Peyer's patch (tissue), 4 donors: ENCODE measurements around the gene ZNF385A. TPM values are rescaled to one million over a fixed set of nuclear protein-coding genes. Genes with fewer than 3 reads are reported as not detected.

Experiments used
- DNase-seq, 3 donors: peaks; one replicate each; pipeline ENCODE4 v3.0.0-alpha.2; 2017 to 2019
- H3K27ac ChIP-seq, 4 donors: fragments of 200-600 bp; sonication (generic); one replicate each; pipeline ENCODE4 v1.5.1; 2016 to 2019
- H3K27me3 ChIP-seq, 2 donors: fragments of 200-600 bp; sonication (generic); one replicate each; pipeline ENCODE4 v1.5.1; 2019
- H3K36me3 ChIP-seq, 3 donors: fragments of 200-600 bp; sonication (generic); one replicate each; pipeline ENCODE4 v1.5.1; 2016 to 2019
- H3K4me1 ChIP-seq, 4 donors: fragments of 200-600 bp; sonication (generic); one replicate each; pipeline ENCODE4 v1.5.1; 2016 to 2019
- H3K4me3 ChIP-seq, 4 donors: fragments of 200-600 bp; sonication (generic); 1 replicate in 3 of 4; 2 replicates in 1 of 4; pipeline ENCODE4 v1.5.1; 2016 to 2019; ENCODE audit warnings: mild to moderate bottlenecking in 1 of 4
- H3K9me3 ChIP-seq, 4 donors: fragments of 200-600 bp; sonication (generic); one replicate each; pipeline ENCODE4 v1.5.1; 2016 to 2019; ENCODE audit warnings: mild to moderate bottlenecking in 1 of 4
- CTCF ChIP-seq, 6 experiments: fragments of 450-650 bp in 4 of 6; fragments of 200-600 bp in 2 of 6; sonication (generic) in 1 of 6; IDR thresholded peaks; one replicate each; pipeline ENCODE4 v1.5.1; 2017 to 2019; ENCODE audit warnings: antibody characterized with exemption in 6 of 6, mild to moderate bottlenecking in 3 of 6, moderate library complexity in 1 of 6
- POLR2A ChIP-seq, 2 donors: fragments of 450-650 bp; IDR thresholded peaks; one replicate each; pipeline ENCODE4 v1.5.1; 2017; ENCODE audit warnings: antibody characterized with exemption in 2 of 2, mild to moderate bottlenecking in 2 of 2, moderate library complexity in 2 of 2
- total RNA-seq, 4 donors: library from RNA; depleted of rRNA; stranded (reverse); fragments of >200 nt; gene quantifications; one replicate each; pipeline ENCODE4 v1.1.0, GENCODE V29; 2016

ZNF385A gene
- total RNA-seq, 4 donors from 2014 or later, result 7.3 to 28.1 (median 9.7) TPM

DNA sequence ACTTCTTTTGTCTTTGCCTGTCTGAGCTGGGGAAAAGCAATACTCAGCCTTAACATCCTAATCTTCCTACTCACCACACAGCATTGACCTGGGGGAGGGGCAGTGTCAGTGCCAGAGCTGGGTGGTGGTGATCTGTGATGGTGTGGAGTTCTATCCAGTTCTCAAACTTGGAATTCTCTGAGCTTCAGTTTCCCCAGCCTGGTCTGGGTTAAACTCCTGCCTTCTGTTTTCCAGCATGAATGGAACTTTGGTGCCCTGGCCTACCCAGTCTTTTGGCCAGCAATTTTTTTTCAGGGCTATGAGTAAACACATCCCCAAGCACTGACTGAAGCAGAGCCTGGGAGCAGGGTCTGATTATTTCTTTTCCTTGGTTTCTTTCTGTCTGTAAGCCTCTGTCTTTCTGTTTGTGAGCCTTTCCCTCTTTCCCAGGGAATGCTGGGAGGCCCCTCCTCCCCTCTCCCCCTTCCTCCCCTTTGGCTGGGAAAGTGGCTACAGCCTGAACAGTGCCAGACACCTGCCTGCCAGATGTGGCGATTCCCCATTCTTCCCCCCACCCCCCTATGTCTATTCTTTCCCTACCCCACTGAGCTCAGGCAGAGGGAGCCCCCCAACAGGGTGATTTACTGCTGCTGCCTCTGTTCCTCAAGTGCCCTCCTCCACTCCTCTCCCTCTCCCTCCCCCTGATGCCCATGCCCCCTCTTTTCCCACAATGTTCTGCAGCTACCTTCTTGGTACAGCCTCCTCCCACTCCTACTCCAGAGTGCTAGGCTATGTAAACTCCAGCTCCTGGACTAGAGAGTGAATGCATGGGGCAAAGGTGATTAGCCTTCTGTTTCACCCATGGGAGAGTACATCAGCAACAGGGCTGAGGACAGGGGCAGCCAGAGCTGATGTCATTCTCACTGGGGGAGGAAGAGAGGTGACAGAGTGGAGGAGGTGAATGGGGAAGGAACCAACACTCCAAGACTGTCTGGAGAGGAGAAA lies 31.4 kb downstream of the ZNF385A start:
- H3K4me1 ChIP-seq, result peaks cover 0 to 8% (median 0%) of the 10 kb centered on the region in 4 donors

DNA sequence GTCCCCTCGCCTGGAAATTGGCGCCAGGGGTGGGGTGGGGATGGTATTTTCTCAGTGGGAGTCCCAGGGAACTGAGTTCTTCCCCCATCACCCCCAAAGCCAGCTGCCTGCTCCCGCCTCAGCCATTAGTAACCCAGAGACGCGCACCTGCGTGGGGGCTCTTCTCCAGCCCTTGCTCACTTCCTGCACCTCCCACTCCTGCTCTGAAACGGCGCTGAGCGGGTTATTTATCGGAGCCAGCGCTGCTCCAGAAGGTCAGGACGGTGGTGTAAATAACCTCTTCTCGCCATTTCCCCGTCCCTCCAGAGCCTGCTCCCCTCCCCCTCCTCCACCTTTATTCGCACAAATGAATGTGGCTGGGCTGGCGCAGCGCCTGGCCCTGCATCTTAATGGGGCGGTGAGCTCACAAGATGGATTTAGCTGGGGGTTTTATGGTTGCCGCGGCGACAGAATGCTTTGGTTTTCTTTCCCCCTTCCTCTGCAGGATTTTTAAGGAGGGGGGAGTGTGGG lies 32.5 kb downstream of the ZNF385A start:
- no peak overlapping the region for H3K4me3 ChIP-seq
- TF ChIP-seq POLR2A (IDR thresholded peaks at IDR 0.05) (no peak), CTCF (IDR thresholded peaks at IDR 0.05) (no peak)
- peaks cover 0 to 46% (median 0%) of the 10 kb centered on the region in 3 donors for H3K36me3 ChIP-seq
- H3K27ac ChIP-seq, result peak overlapping the region in 2 of 4 donors; percentile 38 to 57
- H3K9me3 ChIP-seq, result no peaks in the 10 kb centered on the region
- H3K4me1 ChIP-seq, result no peaks in the 10 kb centered on the region
- no peak for DNase-seq
- no peaks in the 10 kb centered on the region for H3K27me3 ChIP-seq

More for the DNA sequence above, 31.4 kb downstream of the ZNF385A start:
- H3K27ac ChIP-seq, result peak overlapping the region in 1 of 4 donors; percentile 57
- DNase-seq, result no peak
- H3K4me3 ChIP-seq, result no peak overlapping the region
- no peaks in the 10 kb centered on the region for H3K27me3 ChIP-seq
- peaks cover 0 to 35% (median 0%) of the 10 kb centered on the region in 3 donors for H3K36me3 ChIP-seq
- H3K9me3 ChIP-seq, result no peaks in the 10 kb centered on the region
- TF ChIP-seq POLR2A (IDR thresholded peaks at IDR 0.05) (no peak), CTCF (IDR thresholded peaks at IDR 0.05) (no peak)

GRCh38 chr12:54351341-54351740 lies 33.2 kb downstream of the ZNF385A start:
- no peaks in the 10 kb centered on the region for H3K27me3 ChIP-seq
- no peak for DNase-seq
- no peaks in the 10 kb centered on the region for H3K9me3 ChIP-seq
- no peak overlapping the region for H3K27ac ChIP-seq
- H3K4me1 ChIP-seq, result no peaks in the 10 kb centered on the region
- H3K4me3 ChIP-seq, result no peak overlapping the region
- H3K36me3 ChIP-seq, result peaks cover 0 to 53% (median 0%) of the 10 kb centered on the region in 3 donors
- TF ChIP-seq CTCF (IDR thresholded peaks at IDR 0.05) (no peak), POLR2A (IDR thresholded peaks at IDR 0.05) (no peak)

DNA sequence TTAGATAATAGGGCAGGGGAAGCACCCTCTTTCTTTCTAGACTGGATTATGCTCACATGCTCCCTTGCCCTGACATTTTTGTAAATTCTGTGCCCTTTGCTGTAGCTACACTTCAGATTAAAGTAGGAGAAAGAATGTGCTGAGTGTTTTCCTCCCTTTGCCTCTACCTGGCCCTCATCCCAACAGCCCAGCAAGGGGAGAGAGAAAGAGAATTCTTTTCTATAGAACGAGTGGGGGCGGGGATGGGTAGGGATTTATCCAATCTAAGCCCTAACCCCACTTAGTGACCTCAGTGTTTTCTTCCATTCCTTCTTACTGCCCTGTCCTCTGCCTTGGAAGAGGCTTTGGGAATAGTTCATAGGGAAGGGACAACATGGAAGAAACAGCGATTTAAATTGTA lies 33.8 kb downstream of the ZNF385A start:
- DNase-seq, result no peak
- no peak overlapping the region for H3K4me3 ChIP-seq
- no peaks in the 10 kb centered on the region for H3K4me1 ChIP-seq
- H3K27me3 ChIP-seq, result no peaks in the 10 kb centered on the region
- peaks cover 0 to 58% (median 0%) of the 10 kb centered on the region in 3 donors for H3K36me3 ChIP-seq
- H3K9me3 ChIP-seq, result no peaks in the 10 kb centered on the region
- H3K27ac ChIP-seq, result no peak overlapping the region
- TF ChIP-seq CTCF (IDR thresholded peaks at IDR 0.05) (no peak), POLR2A (IDR thresholded peaks at IDR 0.05) (no peak)

DNA sequence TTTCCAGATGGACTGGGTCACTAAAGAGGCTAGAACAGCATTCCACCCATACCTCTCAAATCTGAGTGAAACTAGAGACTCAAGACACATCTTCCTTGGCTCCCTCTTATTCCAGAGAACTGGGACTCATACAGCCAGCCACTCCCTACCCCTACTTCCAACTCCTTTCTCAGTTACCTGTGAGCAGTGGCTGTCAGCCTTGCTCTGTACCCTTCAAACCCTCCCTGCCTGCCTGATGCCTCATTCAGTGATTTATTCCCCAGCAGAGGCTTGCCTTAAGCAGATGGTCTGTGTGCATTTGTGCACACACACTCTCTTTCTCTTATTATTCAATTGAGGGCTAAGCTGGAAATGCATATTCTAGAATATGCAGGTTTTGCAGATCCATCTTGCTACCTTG lies 34.9 kb downstream of the ZNF385A start:
- Histone ChIP-seq H3K4me1 (no peaks in the 10 kb centered on the region), H3K9me3 (no peaks in the 10 kb centered on the region), H3K27ac (no peak overlapping the region), H3K4me3 (no peak overlapping the region), H3K36me3 (peaks cover 0 to 69% (median 0%) of the 10 kb centered on the region in 3 donors), H3K27me3 (no peaks in the 10 kb centered on the region)
- no peak for TF ChIP-seq POLR2A (IDR thresholded peaks at IDR 0.05)
- TF ChIP-seq CTCF (IDR thresholded peaks at IDR 0.05), result no peak
- no peak for DNase-seq
